HG03565 (cell line): ENCODE measurements around the gene UNC45A.

Experiments
- ATAC-seq: cut with Tn5 transposase; IDR thresholded peaks from one replicate; pipeline ENCODE4 v1.9.1; 2021; ENCODE audit warnings: mild to moderate bottlenecking, moderate library complexity; ENCODE audit not compliant: unreplicated experiment

The UNC45A gene

GRCh38 chr15:90934949-90935751 lies at the start of gene UNC45A:
Gene UNC45A, plus strand, starts transcription at chr15:90935285. Its CDS starts 40 bp downstream, at chr15:90935325.
- peak; percentile 38 for ATAC-seq

- no peak for ATAC-seq
These were observed 49.4 kb upstream of the UNC45A start for GRCh38 chr15:90885432-90886290.

GRCh38 chr15:90886291-90886614 lies 48.8 kb upstream of the UNC45A start:
- no peak for ATAC-seq

DNA sequence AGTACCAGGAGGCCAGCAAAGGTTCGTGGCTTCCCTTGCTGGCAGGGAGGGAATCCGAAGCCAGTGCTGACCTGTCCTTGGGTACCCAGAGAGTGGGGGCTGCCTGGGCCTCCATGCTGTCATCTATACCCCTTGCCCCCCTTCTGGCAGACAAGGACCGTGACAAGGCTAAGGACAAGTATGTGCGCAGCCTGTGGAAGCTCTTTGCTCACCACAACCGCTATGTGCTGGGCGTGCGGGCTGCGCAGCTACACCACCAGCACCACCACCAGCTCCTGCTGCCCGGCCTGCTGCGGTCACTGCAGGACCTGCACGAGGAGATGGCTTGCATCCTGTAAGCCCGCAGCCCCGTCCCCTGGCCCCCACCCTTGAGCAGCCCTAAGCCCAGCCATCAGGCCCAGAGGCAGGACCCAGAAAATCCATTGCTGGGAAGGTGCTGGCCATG lies 48.0 kb upstream of the UNC45A start:
- no peak for ATAC-seq

GRCh38 chr15:90889313-90889730 lies 45.8 kb upstream of the UNC45A start:
- no peak for ATAC-seq

DNA sequence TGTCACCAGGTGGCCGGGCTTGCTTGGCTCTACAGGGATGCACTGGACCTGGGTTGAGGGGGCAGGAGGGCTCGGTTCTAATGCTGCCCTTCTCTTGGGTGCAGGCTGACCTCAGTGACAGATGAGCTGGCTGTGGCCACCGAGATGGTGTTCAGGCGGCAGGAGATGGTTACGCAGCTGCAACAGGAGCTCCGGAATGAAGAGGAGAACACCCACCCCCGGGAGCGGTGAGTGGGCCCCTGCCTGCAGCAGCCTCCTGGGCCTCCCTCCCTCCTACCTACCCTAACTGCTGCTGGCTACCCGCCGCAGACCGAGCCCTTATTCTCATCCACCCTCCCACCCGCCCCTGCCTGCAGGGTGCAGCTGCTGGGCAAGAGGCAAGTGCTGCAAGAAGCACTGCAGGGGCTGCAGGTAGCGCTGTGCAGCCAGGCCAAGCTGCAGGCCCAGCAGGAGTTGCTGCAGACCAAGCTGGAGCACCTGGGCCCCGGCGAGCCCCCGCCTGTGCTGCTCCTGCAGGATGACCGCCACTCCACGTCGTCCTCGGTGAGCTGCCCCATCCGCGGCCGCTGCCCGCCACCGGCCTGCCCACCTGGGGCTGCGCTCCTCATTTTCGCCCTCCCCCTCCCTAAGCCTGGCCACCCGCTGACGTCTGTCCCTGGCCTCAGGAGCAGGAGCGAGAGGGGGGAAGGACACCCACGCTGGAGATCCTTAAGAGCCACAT lies 45.2 kb upstream of the UNC45A start:
- ATAC-seq, result no peak

GRCh38 chr15:90890839-90891238 lies 44.2 kb upstream of the UNC45A start:
- no peak for ATAC-seq

- no peak for ATAC-seq
These were observed 43.6 kb upstream of the UNC45A start for GRCh38 chr15:90891346-90891949.

DNA sequence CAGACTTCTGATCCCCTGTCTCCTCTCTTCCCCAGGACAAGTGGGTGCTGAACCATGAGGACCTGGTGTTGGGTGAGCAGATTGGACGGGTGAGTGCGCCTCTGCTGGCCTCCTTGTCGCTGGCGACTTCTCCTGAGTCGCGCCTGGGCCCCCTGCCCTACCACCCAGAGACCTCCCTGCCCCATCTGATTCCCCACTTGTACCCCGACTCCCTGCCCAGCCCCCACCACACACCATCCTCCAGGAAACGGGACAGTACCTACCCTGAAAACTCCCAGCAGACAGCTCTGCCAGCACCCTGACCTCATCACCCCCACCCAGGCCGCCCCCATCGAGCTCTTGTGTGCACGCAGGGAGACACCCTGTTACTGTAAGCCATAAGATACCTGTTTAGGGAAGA lies 43.1 kb upstream of the UNC45A start:
- ATAC-seq, result no peak

- ATAC-seq, result no peak
These were observed 42.4 kb upstream of the UNC45A start for GRCh38 chr15:90892498-90893174.

DNA sequence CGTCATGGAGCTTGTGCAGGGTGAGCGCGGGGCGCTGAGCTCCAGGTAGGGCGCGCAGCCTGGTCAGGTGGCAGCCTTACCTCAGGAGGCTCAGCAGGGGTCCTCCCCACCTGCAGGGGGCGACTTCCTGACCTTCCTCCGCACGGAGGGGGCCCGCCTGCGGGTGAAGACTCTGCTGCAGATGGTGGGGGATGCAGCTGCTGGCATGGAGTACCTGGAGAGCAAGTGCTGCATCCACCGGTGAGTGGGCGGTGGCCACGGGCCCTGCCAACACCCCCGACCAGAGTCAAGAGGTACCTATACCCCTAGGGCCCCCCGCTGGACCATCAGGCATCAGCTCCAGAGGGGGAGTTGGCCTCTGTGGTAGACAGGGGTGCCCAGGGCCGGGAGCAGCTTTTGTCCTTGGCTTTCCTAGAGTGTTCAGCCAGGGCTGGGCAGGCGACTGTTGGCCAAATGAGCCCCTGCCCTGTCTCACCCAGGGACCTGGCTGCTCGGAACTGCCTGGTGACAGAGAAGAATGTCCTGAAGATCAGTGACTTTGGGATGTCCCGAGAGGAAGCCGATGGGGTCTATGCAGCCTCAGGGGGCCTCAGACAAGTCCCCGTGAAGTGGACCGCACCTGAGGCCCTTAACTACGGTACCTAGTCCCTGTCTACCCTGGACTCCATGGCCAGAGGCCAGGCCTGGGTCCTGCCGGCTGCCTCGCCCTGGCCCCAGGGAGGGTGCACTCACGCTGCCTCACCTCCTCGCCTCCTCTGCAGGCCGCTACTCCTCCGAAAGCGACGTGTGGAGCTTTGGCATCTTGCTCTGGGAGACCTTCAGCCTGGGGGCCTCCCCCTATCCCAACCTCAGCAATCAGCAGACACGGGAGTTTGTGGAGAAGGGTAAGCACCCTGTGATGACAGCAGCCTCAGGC lies 41.7 kb upstream of the UNC45A start:
- ATAC-seq, result no peak

- no peak for ATAC-seq
These were observed 39.4 kb upstream of the UNC45A start for GRCh38 chr15:90895571-90896117.

- ATAC-seq, result peak; percentile 68
These were observed 37.9 kb upstream of the UNC45A start for GRCh38 chr15:90897131-90897655.

- ATAC-seq, result no peak
These were observed 33.7 kb upstream of the UNC45A start for GRCh38 chr15:90901175-90902039.

GRCh38 chr15:90902040-90902839 lies 32.8 kb upstream of the UNC45A start:
- peak; percentile 63 for ATAC-seq

- peak; percentile 30 for ATAC-seq
These were observed 32.0 kb upstream of the UNC45A start, which contains the start of gene MAN2A2 for GRCh38 chr15:90902840-90903732. Gene MAN2A2, plus strand, starts transcription at chr15:90903302. Its CDS starts 906 bp downstream, at chr15:90904208.
